ENCODE data around the gene PRSS38. TPM values are rescaled to one million over a fixed set of nuclear protein-coding genes. Genes with fewer than 3 reads are reported as not detected.
A peak's percentile ranks its signal among the peaks of the same experiment; 100 is the strongest.

PRSS38 gene
- total and polyA plus RNA-seq, 2 donors from 2014 or later = not detected

DNA sequence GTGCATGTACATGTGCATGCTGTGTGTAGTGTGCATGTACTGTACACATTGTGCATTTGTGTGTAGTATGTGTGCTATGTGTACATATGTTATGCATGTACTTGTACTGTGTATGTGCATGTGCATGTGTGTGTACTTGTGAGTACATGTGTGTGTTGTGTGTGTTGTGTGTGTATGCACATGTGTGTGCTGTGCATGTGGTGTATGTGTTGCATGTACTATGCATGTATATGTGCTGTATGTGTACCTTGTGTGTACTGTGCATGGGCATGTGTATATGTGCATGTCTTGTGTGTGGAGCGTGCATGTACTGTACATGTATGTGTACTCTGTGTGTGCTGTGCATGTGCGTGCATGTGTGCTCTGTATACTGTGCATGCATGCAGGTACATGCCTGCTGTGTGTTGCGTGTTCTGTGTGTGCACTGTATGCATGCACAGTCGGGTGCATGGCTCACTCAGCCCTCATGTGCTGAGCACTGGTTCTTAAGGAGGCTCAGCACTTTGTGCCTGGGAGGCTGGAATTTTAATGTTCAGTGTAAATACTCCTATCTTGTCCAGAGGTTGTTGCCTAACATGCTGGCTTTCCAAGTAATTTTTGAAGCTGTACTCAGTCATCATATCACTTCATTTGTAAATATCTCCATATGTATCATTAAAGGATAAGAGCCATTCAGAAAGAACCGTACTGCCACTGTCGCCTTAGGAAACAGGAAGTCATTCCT, 47.9 kb upstream of the PRSS38 start:
- FAIRE-seq = no peak
- intact Hi-C loops (cut with DNase I) = loop anchor here (10.0 kb wide), 1 partner anchor 177 kb away; the partner anchor contains the start of gene WNT9A
- TF ChIP-seq, protein P1, sequence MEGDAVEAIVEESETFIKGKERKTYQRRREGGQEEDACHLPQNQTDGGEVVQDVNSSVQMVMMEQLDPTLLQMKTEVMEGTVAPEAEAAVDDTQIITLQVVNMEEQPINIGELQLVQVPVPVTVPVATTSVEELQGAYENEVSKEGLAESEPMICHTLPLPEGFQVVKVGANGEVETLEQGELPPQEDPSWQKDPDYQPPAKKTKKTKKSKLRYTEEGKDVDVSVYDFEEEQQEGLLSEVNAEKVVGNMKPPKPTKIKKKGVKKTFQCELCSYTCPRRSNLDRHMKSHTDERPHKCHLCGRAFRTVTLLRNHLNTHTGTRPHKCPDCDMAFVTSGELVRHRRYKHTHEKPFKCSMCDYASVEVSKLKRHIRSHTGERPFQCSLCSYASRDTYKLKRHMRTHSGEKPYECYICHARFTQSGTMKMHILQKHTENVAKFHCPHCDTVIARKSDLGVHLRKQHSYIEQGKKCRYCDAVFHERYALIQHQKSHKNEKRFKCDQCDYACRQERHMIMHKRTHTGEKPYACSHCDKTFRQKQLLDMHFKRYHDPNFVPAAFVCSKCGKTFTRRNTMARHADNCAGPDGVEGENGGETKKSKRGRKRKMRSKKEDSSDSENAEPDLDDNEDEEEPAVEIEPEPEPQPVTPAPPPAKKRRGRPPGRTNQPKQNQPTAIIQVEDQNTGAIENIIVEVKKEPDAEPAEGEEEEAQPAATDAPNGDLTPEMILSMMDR (IDR thresholded peaks at IDR 0.05; ENCODE audit: borderline replicate concordance, extremely low read depth, insufficient read depth) = no peak

DNA sequence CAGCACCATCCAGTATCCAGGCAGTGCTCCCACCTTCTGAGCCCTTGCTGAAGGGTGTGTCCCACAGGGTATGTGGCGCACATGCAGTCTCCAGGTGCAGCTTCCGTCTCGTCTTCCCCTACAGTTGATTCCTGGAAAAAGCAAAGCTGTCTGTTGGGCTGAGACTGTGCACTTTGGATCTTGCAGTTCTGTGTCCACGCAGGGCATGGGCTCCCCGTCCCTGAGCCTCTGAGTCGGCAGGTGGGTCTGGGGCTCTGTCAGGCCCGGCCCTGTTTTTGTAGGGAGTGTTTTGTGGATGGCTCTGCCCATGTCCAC, 47.4 kb upstream of the PRSS38 start:
- H3K4me3 ChIP-seq (ENCODE audit: low read length in 3 of 3) = no peak overlapping the region
- TF ChIP-seq, protein P1 (IDR thresholded peaks at IDR 0.05; ENCODE audit: borderline replicate concordance, extremely low read depth, insufficient read depth) = no peak
- no peak overlapping the region for H3K9ac ChIP-seq (ENCODE audit: low read length in 3 of 3)
- peaks cover 5 to 16% (median 8%) of the 10 kb centered on the region in 3 donors for H3K36me3 ChIP-seq (ENCODE audit: control insufficient read depth in 2 of 3, insufficient read depth in 3 of 3, low read length in 3 of 3)
- peaks cover 0 to 2% (median 0%) of the 10 kb centered on the region in 3 donors for H3K9me3 ChIP-seq (ENCODE audit: control insufficient read depth in 2 of 3, insufficient read depth in 1 of 3, low read length in 3 of 3)
- no peak for FAIRE-seq
- DNase-seq = peak in 1 of 5 donors; percentile 28
- peaks cover 0 to 5% (median 0%) of the 10 kb centered on the region in 3 donors for H3K4me1 ChIP-seq (ENCODE audit: control insufficient read depth in 2 of 3, insufficient read depth in 2 of 3, low read depth in 1 of 3, low read length in 3 of 3)
- intact Hi-C loops (cut with DNase I) = loop anchor here (10.0 kb wide), 1 partner anchor 177 kb away; the partner anchor contains the start of gene WNT9A
- H3K27ac ChIP-seq (ENCODE audit: low read depth in 2 of 2, low read length in 2 of 2) = no peak overlapping the region
- H3K27me3 ChIP-seq (ENCODE audit: control insufficient read depth, insufficient read depth, low read length) = no peaks in the 10 kb centered on the region

More for the DNA sequence above, 47.9 kb upstream of the PRSS38 start:
- H3K36me3 ChIP-seq (ENCODE audit: control insufficient read depth in 2 of 3, insufficient read depth in 3 of 3, low read length in 3 of 3) = peaks cover 5 to 16% (median 8%) of the 10 kb centered on the region in 3 donors
- peaks cover 0 to 5% (median 0%) of the 10 kb centered on the region in 3 donors for H3K4me1 ChIP-seq (ENCODE audit: control insufficient read depth in 2 of 3, insufficient read depth in 2 of 3, low read depth in 1 of 3, low read length in 3 of 3)
- H3K9me3 ChIP-seq (ENCODE audit: control insufficient read depth in 2 of 3, insufficient read depth in 1 of 3, low read length in 3 of 3) = peaks cover 0 to 2% (median 0%) of the 10 kb centered on the region in 3 donors
- no peak overlapping the region for H3K4me3 ChIP-seq (ENCODE audit: low read length in 3 of 3)
- H3K27me3 ChIP-seq (ENCODE audit: control insufficient read depth, insufficient read depth, low read length) = no peaks in the 10 kb centered on the region
- H3K27ac ChIP-seq (ENCODE audit: low read depth in 2 of 2, low read length in 2 of 2) = no peak overlapping the region
- peak in 1 of 5 donors; percentile 13 for DNase-seq
- H3K9ac ChIP-seq (ENCODE audit: low read length in 3 of 3) = no peak overlapping the region

DNA sequence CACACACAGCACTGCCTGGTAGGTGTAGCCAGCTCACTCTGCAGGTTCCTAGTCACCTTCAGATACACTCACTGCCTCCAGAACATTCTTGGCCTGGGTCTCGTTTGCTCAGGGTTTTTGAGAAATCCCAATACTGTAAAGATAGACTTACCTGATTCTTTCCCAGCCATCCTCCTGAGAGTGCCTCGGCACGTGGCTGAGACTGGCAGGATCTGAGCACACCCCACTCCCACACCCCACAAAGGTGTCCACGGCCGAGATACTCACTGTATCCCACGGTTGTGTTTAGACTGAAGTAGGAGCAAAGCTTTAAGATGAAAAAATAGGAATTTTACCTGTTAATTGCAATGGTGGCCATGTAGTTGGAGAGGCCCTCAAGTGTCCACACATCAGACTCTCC, 46.8 kb upstream of the PRSS38 start:
- FAIRE-seq = no peak
- peaks cover 0 to 2% (median 0%) of the 10 kb centered on the region in 3 donors for H3K9me3 ChIP-seq (ENCODE audit: control insufficient read depth in 2 of 3, insufficient read depth in 1 of 3, low read length in 3 of 3)
- intact Hi-C loops (cut with DNase I) = loop anchor here (10.0 kb wide), 1 partner anchor 176 kb away; the partner anchor contains the start of gene WNT9A

More for the DNA sequence above, 46.8 kb upstream of the PRSS38 start:
- DNase-seq = peak in 1 of 5 donors; percentile 40
- no peak overlapping the region for H3K4me3 ChIP-seq (ENCODE audit: low read length in 3 of 3)
- TF ChIP-seq, protein P1 (IDR thresholded peaks at IDR 0.05; ENCODE audit: borderline replicate concordance, extremely low read depth, insufficient read depth) = no peak
- H3K4me1 ChIP-seq (ENCODE audit: control insufficient read depth in 2 of 3, insufficient read depth in 2 of 3, low read depth in 1 of 3, low read length in 3 of 3) = peaks cover 0 to 7% (median 0%) of the 10 kb centered on the region in 3 donors
- peaks cover 5 to 16% (median 8%) of the 10 kb centered on the region in 3 donors for H3K36me3 ChIP-seq (ENCODE audit: control insufficient read depth in 2 of 3, insufficient read depth in 3 of 3, low read length in 3 of 3)
- no peak overlapping the region for H3K27ac ChIP-seq (ENCODE audit: low read depth in 2 of 2, low read length in 2 of 2)
- H3K27me3 ChIP-seq (ENCODE audit: control insufficient read depth, insufficient read depth, low read length) = no peaks in the 10 kb centered on the region
- no peak overlapping the region for H3K9ac ChIP-seq (ENCODE audit: low read length in 3 of 3)
